Muscle of leg (tissue), 11 donors: ENCODE data around the gene TGM4. TPM values are rescaled to one million over a fixed set of nuclear protein-coding genes. Genes with fewer than 3 reads are reported as not detected.

Experiments used
- DNase-seq: peaks from one replicate; pipeline ENCODE4 v3.0.0; 2013
- H3K27ac ChIP-seq: one replicate; pipeline ENCODE4 v1.5.1; 2013; ENCODE audit warnings: mild to moderate bottlenecking, low read length, control low read depth
- H3K27me3 ChIP-seq: one replicate; pipeline ENCODE4 v1.6.1; 2013; ENCODE audit warnings: low read length; ENCODE audit not compliant: control insufficient read depth, insufficient read depth
- H3K36me3 ChIP-seq: one replicate; pipeline ENCODE4 v1.6.1; 2013; ENCODE audit warnings: low read length; ENCODE audit not compliant: control insufficient read depth, insufficient read depth
- H3K4me1 ChIP-seq: one replicate; pipeline ENCODE4 v1.6.1; 2013; ENCODE audit warnings: low read length; ENCODE audit not compliant: control insufficient read depth, insufficient read depth
- H3K4me3 ChIP-seq: one replicate; pipeline ENCODE4 v1.5.1; 2013; ENCODE audit warnings: low read length, control low read depth
- H3K9me3 ChIP-seq: replicated peaks from 2 replicates; pipeline ENCODE4 v1.6.1; 2013; ENCODE audit warnings: low read depth, low read length; ENCODE audit not compliant: control insufficient read depth
- WGBS: methylation state at CpG from one replicate; pipeline ENCODE4 v1.1.5; 2013; ENCODE audit warnings: missing lambda C conversion rate; ENCODE audit not compliant: insufficient coverage; 5-methylcytosine and 5-hydroxymethylcytosine counted together
- polyA plus RNA-seq, 8 donors: library from polyadenylated mRNA; unstranded; fragments of 120-200 nt; gene quantifications; one replicate each; pipeline versions ENCODE4 v1.2.1 to v1.2.3, GENCODE V29; 2013; ENCODE audit warnings: inconsistent platforms in 1 of 8, low replicate concordance in 1 of 8; ENCODE audit not compliant: insufficient read length in 8 of 8, insufficient read depth in 1 of 8
- total RNA-seq: library from RNA; stranded (reverse); fragments of 120-200 nt; gene quantifications from one replicate; pipeline ENCODE4 v1.2.4, GENCODE V29; 2013

Gene TGM4
- total and polyA plus RNA-seq, 9 donors: 0.04 to 0.28 (median 0.06) TPM; not detected in 3

DNA sequence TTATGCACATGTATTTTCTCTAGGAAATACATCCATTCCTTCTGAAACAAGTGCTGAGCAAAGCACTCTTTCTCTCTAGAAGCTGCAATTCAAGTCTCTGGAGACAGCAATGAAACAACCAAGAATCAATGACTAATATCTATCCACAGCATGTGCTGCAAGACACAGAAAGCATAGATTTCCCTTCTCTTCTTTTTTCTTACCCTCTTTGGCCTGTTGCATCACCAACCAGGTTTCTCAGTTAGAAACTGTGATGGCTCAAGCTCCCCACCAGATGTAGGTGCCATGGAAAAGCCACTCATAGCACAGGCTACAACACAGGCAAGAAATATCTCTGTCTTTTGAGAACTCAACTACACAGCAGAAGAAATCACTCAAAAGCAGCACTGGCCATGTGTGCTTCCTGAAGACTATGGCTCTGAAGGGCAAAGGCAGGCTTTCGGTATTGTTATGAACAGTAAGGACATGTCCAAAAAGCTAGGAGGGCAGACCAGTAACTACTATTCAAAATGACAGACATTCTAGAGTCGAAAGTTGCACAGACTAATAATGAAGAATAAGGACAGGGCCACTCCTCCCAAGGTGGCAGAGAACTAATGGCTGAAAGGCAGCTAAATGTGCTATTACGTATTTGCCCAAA lies 86.1 kb downstream of the TGM4 start:
- H3K27me3 ChIP-seq: no peaks in the 10 kb centered on the region
- no peak overlapping the region for H3K27ac ChIP-seq
- no peaks in the 10 kb centered on the region for H3K9me3 ChIP-seq
- DNase-seq: no peak
- H3K4me3 ChIP-seq: no peak overlapping the region
- H3K4me1 ChIP-seq: no peaks in the 10 kb centered on the region
- WGBS: 100% methylated on average over 2 of the region's 3 CpGs
- H3K36me3 ChIP-seq: peaks cover 27% of the 10 kb centered on the region

- Histone ChIP-seq H3K36me3 (peaks cover 22% of the 10 kb centered on the region), H3K27me3 (no peaks in the 10 kb centered on the region), H3K4me1 (no peaks in the 10 kb centered on the region), H3K27ac (no peak overlapping the region), H3K9me3 (no peaks in the 10 kb centered on the region), H3K4me3 (no peak overlapping the region)
- WGBS: no CpG with 5 or more reads among the region's 3 CpGs
- no peak for DNase-seq
Observed at GRCh38 chr3:44961888-44962287, 87.5 kb downstream of the TGM4 start.

DNA sequence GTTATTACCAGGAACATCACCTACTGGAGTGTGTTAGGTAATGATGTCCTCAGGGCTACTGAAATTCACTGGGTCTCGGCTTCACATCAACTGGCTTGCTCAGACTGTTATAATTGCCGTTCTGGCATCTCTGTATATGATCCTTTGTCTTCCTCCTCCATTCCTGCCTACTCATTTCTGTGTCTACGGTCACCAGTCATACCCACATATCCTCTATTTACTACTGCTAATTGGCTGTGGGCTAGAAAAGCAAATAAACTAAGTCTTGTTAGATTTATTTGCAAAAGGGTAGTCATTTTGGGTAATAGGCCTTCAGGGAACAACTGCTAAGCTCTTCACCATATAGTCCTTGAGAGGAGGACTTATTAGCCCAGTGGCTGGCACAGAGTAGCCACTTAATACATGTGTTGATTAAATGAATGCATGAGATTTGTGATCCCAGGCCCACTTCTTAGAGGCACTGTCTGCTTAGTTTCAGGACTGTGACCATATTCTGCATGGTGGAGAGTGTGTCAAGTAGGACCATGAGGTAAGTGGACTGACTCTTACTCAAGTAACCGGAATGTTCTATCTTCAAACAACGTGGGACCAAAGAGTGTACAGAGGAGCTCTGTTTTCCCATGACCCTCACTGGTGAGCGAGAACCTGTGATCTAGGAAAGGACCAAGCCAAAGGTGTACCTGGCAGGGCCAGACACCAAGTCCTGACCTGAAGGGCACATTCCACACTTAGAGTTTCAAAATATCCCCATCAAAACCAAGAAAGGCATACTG lies 88.4 kb downstream of the TGM4 start:
- WGBS: 94% methylated on average over 3 of the region's 6 CpGs
- Histone ChIP-seq H3K4me1 (no peaks in the 10 kb centered on the region), H3K4me3 (no peak overlapping the region), H3K9me3 (no peaks in the 10 kb centered on the region), H3K36me3 (peaks cover 14% of the 10 kb centered on the region), H3K27me3 (no peaks in the 10 kb centered on the region), H3K27ac (no peak overlapping the region)
- no peak for DNase-seq

GRCh38 chr3:44963571-44964325 lies 89.3 kb downstream of the TGM4 start:
- Histone ChIP-seq H3K4me1 (no peaks in the 10 kb centered on the region), H3K9me3 (no peaks in the 10 kb centered on the region), H3K36me3 (peaks cover 5% of the 10 kb centered on the region), H3K27ac (no peak overlapping the region), H3K4me3 (no peak overlapping the region), H3K27me3 (no peaks in the 10 kb centered on the region)
- WGBS: 92% methylated on average over 2 of the region's 4 CpGs
- no peak for DNase-seq

Other genes starting within 250 kb of the TGM4 start
- gene ZNF197, start 249.6 kb upstream of the TGM4 start, total RNA-seq: 18.6 TPM
- gene ZNF197, start 249.6 kb upstream of the TGM4 start, polyA plus RNA-seq: 10 to 100 TPM; 11.8 to 20.9 (median 16.4) TPM
- 10.1 TPM for gene ZNF35, start 225.9 kb upstream of the TGM4 start, total RNA-seq
- gene ZNF35, start 225.9 kb upstream of the TGM4 start, polyA plus RNA-seq: 1 to 10 TPM; 5.2 to 7.9 (median 5.7) TPM
- gene ZNF502, start 161.9 kb upstream of the TGM4 start, total RNA-seq: 8.4 TPM
- gene ZNF502, start 161.9 kb upstream of the TGM4 start, polyA plus RNA-seq: 1 to 10 TPM; 5.1 to 7.2 (median 5.7) TPM
- gene ZNF501, start 145.0 kb upstream of the TGM4 start, total RNA-seq: 8.6 TPM
- 1 to 10 TPM; 4.6 to 7.2 (median 5.4) TPM for gene ZNF501, start 145.0 kb upstream of the TGM4 start, polyA plus RNA-seq
- gene KIAA1143, start 113.0 kb upstream of the TGM4 start, total RNA-seq: 30.7 TPM
- 10 to 100 TPM; 23.5 to 35.1 (median 31.0) TPM for gene KIAA1143, start 113.0 kb upstream of the TGM4 start, polyA plus RNA-seq
- 9.6 TPM for gene KIF15, start 112.8 kb upstream of the TGM4 start, total RNA-seq
- gene KIF15, start 112.8 kb upstream of the TGM4 start, polyA plus RNA-seq: 10 to 100 TPM; 10.3 to 20.3 (median 13.1) TPM
- 15.6 TPM for gene TMEM42, start 12.7 kb upstream of the TGM4 start, total RNA-seq
- gene TMEM42, start 12.7 kb upstream of the TGM4 start, polyA plus RNA-seq: 10 to 100 TPM; 11.9 to 15.4 (median 13.5) TPM
- gene ZDHHC3, start 101.6 kb downstream of the TGM4 start, total RNA-seq: 40.7 TPM
- 10 to 100 TPM; 39.1 to 47.6 (median 43.1) TPM for gene ZDHHC3, start 101.6 kb downstream of the TGM4 start, polyA plus RNA-seq
- 46.3 TPM for gene EXOSC7, start 101.6 kb downstream of the TGM4 start, total RNA-seq
- 10 to 100 TPM; 39.5 to 51.4 (median 43.2) TPM for gene EXOSC7, start 101.6 kb downstream of the TGM4 start, polyA plus RNA-seq
- 184 TPM for gene CLEC3B, start 151.7 kb downstream of the TGM4 start, total RNA-seq
- gene CLEC3B, start 151.7 kb downstream of the TGM4 start, polyA plus RNA-seq: 100 to 1,000 TPM in 6 of 8 donors, 10 to 100 TPM in 2; 79.2 to 144 (median 127) TPM